ENCODE results near the gene ANAPC4. TPM values are rescaled to one million over a fixed set of nuclear protein-coding genes. Genes with fewer than 3 reads are reported as not detected.

Gene ANAPC4
- total RNA-seq, 1 experiment from 2014 or later: 17.1 TPM

- in situ Hi-C loops (cut with HindIII; ENCODE audit: low pct_unique_long_range_greater_than_20kb, low sequenced_read_pairs): no loop called here
- DNase-seq (ENCODE audit: low read depth): no peak
Measured at GRCh38 chr4:25421816-25422525, 44.9 kb downstream of the ANAPC4 start.

GRCh38 chr4:25423548-25423947 is 46.5 kb downstream of the ANAPC4 start:
- in situ Hi-C loops (cut with HindIII; ENCODE audit: low pct_unique_long_range_greater_than_20kb, low sequenced_read_pairs): no loop called here
- DNase-seq (ENCODE audit: low read depth): no peak

- DNase-seq (ENCODE audit: low read depth): no peak
- in situ Hi-C loops (cut with HindIII; ENCODE audit: low pct_unique_long_range_greater_than_20kb, low sequenced_read_pairs): no loop called here
Measured at GRCh38 chr4:25424539-25425228, 47.6 kb downstream of the ANAPC4 start.

- DNase-seq (ENCODE audit: low read depth): no peak
- in situ Hi-C loops (cut with HindIII; ENCODE audit: low pct_unique_long_range_greater_than_20kb, low sequenced_read_pairs): no loop called here
Measured at GRCh38 chr4:25425361-25425760, 48.3 kb downstream of the ANAPC4 start.

GRCh38 chr4:25427871-25428270 is 50.8 kb downstream of the ANAPC4 start:
- no peak for DNase-seq (ENCODE audit: low read depth)
- in situ Hi-C loops (cut with HindIII; ENCODE audit: low pct_unique_long_range_greater_than_20kb, low sequenced_read_pairs): no loop called here

- DNase-seq (ENCODE audit: low read depth): no peak
- in situ Hi-C loops (cut with HindIII; ENCODE audit: low pct_unique_long_range_greater_than_20kb, low sequenced_read_pairs): no loop called here
Measured at GRCh38 chr4:25430630-25431029, 53.6 kb downstream of the ANAPC4 start.

GRCh38 chr4:25433966-25434827 is 57.1 kb downstream of the ANAPC4 start:
- DNase-seq (ENCODE audit: low read depth): no peak
- in situ Hi-C loops (cut with HindIII; ENCODE audit: low pct_unique_long_range_greater_than_20kb, low sequenced_read_pairs): no loop called here

GRCh38 chr4:25437926-25438325 is 60.9 kb downstream of the ANAPC4 start:
- no peak for DNase-seq (ENCODE audit: low read depth)
- in situ Hi-C loops (cut with HindIII; ENCODE audit: low pct_unique_long_range_greater_than_20kb, low sequenced_read_pairs): no loop called here

GRCh38 chr4:25439918-25440477 is 62.9 kb downstream of the ANAPC4 start:
- DNase-seq (ENCODE audit: low read depth): peak; percentile 43
- in situ Hi-C loops (cut with HindIII; ENCODE audit: low pct_unique_long_range_greater_than_20kb, low sequenced_read_pairs): loop anchor here (5.0 kb wide), 1 partner anchor 327 kb away; no protein-coding TSS in a partner anchor

- DNase-seq (ENCODE audit: low read depth): no peak
- in situ Hi-C loops (cut with HindIII; ENCODE audit: low pct_unique_long_range_greater_than_20kb, low sequenced_read_pairs): loop anchor here (5.0 kb wide), 1 partner anchor 327 kb away; no protein-coding TSS in a partner anchor
Measured at GRCh38 chr4:25440478-25441030, 63.5 kb downstream of the ANAPC4 start.

- in situ Hi-C loops (cut with HindIII; ENCODE audit: low pct_unique_long_range_greater_than_20kb, low sequenced_read_pairs): loop anchor here (5.0 kb wide), 1 partner anchor 326 kb away; no protein-coding TSS in a partner anchor
- DNase-seq (ENCODE audit: low read depth): peak; percentile 58
Measured at GRCh38 chr4:25441519-25442117, 64.6 kb downstream of the ANAPC4 start.

- DNase-seq (ENCODE audit: low read depth): no peak
- in situ Hi-C loops (cut with HindIII; ENCODE audit: low pct_unique_long_range_greater_than_20kb, low sequenced_read_pairs): loop anchor here (5.0 kb wide), 1 partner anchor 324 kb away; no protein-coding TSS in a partner anchor
Measured at GRCh38 chr4:25442863-25443307, 65.8 kb downstream of the ANAPC4 start.

GRCh38 chr4:25443851-25444250 is 66.8 kb downstream of the ANAPC4 start:
- in situ Hi-C loops (cut with HindIII; ENCODE audit: low pct_unique_long_range_greater_than_20kb, low sequenced_read_pairs): loop anchor here (5.0 kb wide), 1 partner anchor 323 kb away; no protein-coding TSS in a partner anchor
- DNase-seq (ENCODE audit: low read depth): no peak

GRCh38 chr4:25446611-25447010 is 69.5 kb downstream of the ANAPC4 start:
- in situ Hi-C loops (cut with HindIII; ENCODE audit: low pct_unique_long_range_greater_than_20kb, low sequenced_read_pairs): no loop called here
- no peak for DNase-seq (ENCODE audit: low read depth)

GRCh38 chr4:25448379-25449109 is 71.5 kb downstream of the ANAPC4 start:
- DNase-seq (ENCODE audit: low read depth): no peak
- in situ Hi-C loops (cut with HindIII; ENCODE audit: low pct_unique_long_range_greater_than_20kb, low sequenced_read_pairs): no loop called here

GRCh38 chr4:25449270-25449669 is 72.2 kb downstream of the ANAPC4 start:
- in situ Hi-C loops (cut with HindIII; ENCODE audit: low pct_unique_long_range_greater_than_20kb, low sequenced_read_pairs): no loop called here
- no peak for DNase-seq (ENCODE audit: low read depth)

GRCh38 chr4:25449688-25450087 is 72.6 kb downstream of the ANAPC4 start:
- no peak for DNase-seq (ENCODE audit: low read depth)
- in situ Hi-C loops (cut with HindIII; ENCODE audit: low pct_unique_long_range_greater_than_20kb, low sequenced_read_pairs): no loop called here

All from Caki2 (cell line).